Hepatocyte (in vitro differentiated cells): Measurements from ENCODE around the gene RAF1. TPM values are rescaled to one million over a fixed set of nuclear protein-coding genes. Genes with fewer than 3 reads are reported as not detected.
A peak's percentile ranks its signal among the peaks of the same experiment; 100 is the strongest.

Experiments used
- DNase-seq: peaks from one replicate; pipeline ENCODE4 v3.0.0-alpha.2; 2016; ENCODE audit warnings: low spot score
- H2AFZ ChIP-seq: fragments of 200-600 bp; sonication (generic); 2 replicates; pipeline ENCODE4 v1.6.0; 2016; ENCODE audit warnings: antibody characterized with exemption, mild to moderate bottlenecking
- H3K27ac ChIP-seq: fragments of 200-600 bp; sonication (generic); 2 replicates; pipeline ENCODE4 v1.5.1; 2016; ENCODE audit warnings: mild to moderate bottlenecking
- H3K27me3 ChIP-seq: fragments of 200-600 bp; sonication (generic); 2 replicates; pipeline ENCODE4 v1.6.1; 2016
- H3K36me3 ChIP-seq: fragments of 200-600 bp; sonication (generic); replicated peaks from 2 replicates; pipeline ENCODE4 v1.5.1; 2016; ENCODE audit warnings: low read depth; ENCODE audit not compliant: insufficient read depth
- H3K4me1 ChIP-seq: fragments of 200-600 bp; sonication (generic); 2 replicates; pipeline ENCODE4 v1.5.1; 2016; ENCODE audit warnings: mild to moderate bottlenecking, moderate library complexity; ENCODE audit not compliant: insufficient read depth
- H3K4me2 ChIP-seq: fragments of 200-600 bp; sonication (generic); 2 replicates; pipeline ENCODE4 v1.6.0; 2016
- H3K4me3 ChIP-seq: fragments of 200-600 bp; sonication (generic); 2 replicates; pipeline ENCODE4 v1.5.1; 2016; ENCODE audit warnings: mild to moderate bottlenecking
- H3K79me2 ChIP-seq: fragments of 200-600 bp; sonication (generic); 2 replicates; pipeline ENCODE4 v1.6.0; 2017; ENCODE audit warnings: mild to moderate bottlenecking
- H3K9me2 ChIP-seq: fragments of 200-600 bp; sonication (generic); replicated peaks from 2 replicates; pipeline ENCODE4 v1.6.0; 2017; ENCODE audit warnings: mild to moderate bottlenecking; ENCODE audit not compliant: insufficient read depth
- H3K9me3 ChIP-seq: fragments of 200-600 bp; sonication (generic); 2 replicates; pipeline ENCODE4 v1.5.1; 2016; ENCODE audit warnings: low read depth, mild to moderate bottlenecking
- H4K20me1 ChIP-seq: fragments of 200-600 bp; sonication (generic); 2 replicates; pipeline ENCODE4 v1.6.0; 2016; ENCODE audit warnings: mild to moderate bottlenecking; ENCODE audit not compliant: insufficient read depth, poor library complexity, severe bottlenecking
- EZH2 ChIP-seq: fragments of 200-600 bp; sonication (generic); IDR thresholded peaks from 2 replicates; pipeline ENCODE4 v1.6.1; 2016; ENCODE audit warnings: antibody characterized with exemption, mild to moderate bottlenecking, borderline replicate concordance
- EZH2phosphoT487 ChIP-seq: fragments of 200-600 bp; sonication (generic); IDR thresholded peaks from one replicate; pipeline ENCODE4 v1.6.1; 2018; ENCODE audit warnings: antibody characterized with exemption, mild to moderate bottlenecking, low read depth, moderate library complexity; ENCODE audit not compliant: unreplicated experiment, severe bottlenecking
- WGBS: methylation state at CpG from one replicate; pipeline ENCODE4 v1.1.6; 2016; ENCODE audit warnings: low lambda C conversion rate; ENCODE audit errors: missing lambda C conversion rate; 5-methylcytosine and 5-hydroxymethylcytosine counted together
- polyA plus RNA-seq: library from polyadenylated mRNA; unstranded; fragments of >200 nt; fragmentation: Nextera tagmentation; extraction: Ambion mirVana; gene quantifications from 2 replicates; pipeline ENCODE4 v1.2.1, GENCODE V29; 2016
- total RNA-seq: library from RNA; depleted of rRNA; stranded (reverse); fragments of >200 nt; gene quantifications from 2 replicates; pipeline ENCODE4 v1.2.3, GENCODE V29; 2014
- TF ChIP-seq, protein P1 (sequence below): fragments of 200-600 bp; sonication (generic); IDR thresholded peaks from 2 replicates; pipeline ENCODE4 v1.5.1; 2016; ENCODE audit warnings: antibody characterized with exemption, mild to moderate bottlenecking; ENCODE audit not compliant: poor library complexity

The RAF1 gene
- total and polyA plus RNA-seq, 2 experiments from 2014 or later = 79.8 to 118 TPM

DNA sequence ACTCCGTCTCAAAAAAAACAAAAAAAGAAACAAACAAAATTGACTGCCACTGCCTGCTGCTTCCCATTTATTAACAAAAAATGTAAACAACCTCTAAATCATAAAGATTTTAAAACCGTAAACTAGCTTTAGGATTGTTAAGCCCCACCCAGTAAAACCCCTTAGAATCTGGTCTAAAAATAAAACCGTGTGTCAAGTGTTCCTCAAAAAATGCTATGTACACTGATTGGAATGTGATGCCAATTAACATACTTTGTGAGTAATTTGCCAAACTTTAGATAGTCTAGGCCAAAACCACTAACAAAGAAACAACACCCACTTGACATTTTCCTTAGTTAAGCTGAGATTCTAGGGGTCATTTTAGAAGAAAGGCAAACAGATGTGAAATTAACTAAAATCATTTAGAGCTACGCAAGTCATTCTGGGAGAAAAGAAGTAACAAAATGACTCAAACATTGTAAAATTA lies 5.3 kb downstream of the RAF1 start:
- peaks cover 32% of the 10 kb centered on the region for H3K4me1 ChIP-seq
- H3K79me2 ChIP-seq = peaks cover 98% of the 10 kb centered on the region
- no peaks in the 10 kb centered on the region for H3K36me3 ChIP-seq
- H3K9me3 ChIP-seq = no peaks in the 10 kb centered on the region
- no peak overlapping the region for H2AFZ ChIP-seq
- WGBS = 48% methylated on average over 4 of the region's 4 CpGs
- no peak overlapping the region for H3K4me3 ChIP-seq
- peaks cover 81% of the 10 kb centered on the region for H4K20me1 ChIP-seq
- no peaks in the 10 kb centered on the region for H3K9me2 ChIP-seq
- H3K27me3 ChIP-seq = no peaks in the 10 kb centered on the region
- peak overlapping the region; percentile 94 for H3K4me2 ChIP-seq
- H3K27ac ChIP-seq = peak overlapping the region; percentile 80
- DNase-seq = no peak
- TF ChIP-seq EZH2phosphoT487 = no peak

DNA sequence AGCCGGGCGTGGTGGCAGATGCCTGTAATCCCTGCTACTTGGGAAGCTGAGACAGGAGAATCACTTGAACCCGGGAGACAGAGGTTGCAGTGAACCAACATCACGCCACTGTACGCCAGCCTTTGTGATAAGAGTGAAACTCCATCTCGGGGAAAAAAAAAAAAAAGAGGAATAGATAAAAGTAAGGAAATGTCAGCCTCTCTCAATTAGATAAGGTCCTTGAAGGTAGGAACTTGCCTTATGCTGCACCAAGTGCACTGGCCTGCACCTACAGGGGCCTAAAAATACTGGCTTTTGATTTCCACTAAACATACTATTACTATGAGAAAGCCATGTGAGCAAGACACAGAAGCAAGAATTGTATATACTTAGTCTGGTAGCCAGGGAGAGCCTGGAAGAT lies 7.1 kb downstream of the RAF1 start:
- Histone ChIP-seq H3K4me1 (peaks cover 30% of the 10 kb centered on the region), H2AFZ (no peak overlapping the region), H3K9me2 (no peaks in the 10 kb centered on the region), H3K4me3 (no peak overlapping the region), H3K4me2 (no peak overlapping the region), H3K36me3 (no peaks in the 10 kb centered on the region), H3K79me2 (peaks cover 100% of the 10 kb centered on the region), H3K9me3 (no peaks in the 10 kb centered on the region), H3K27me3 (no peaks in the 10 kb centered on the region), H4K20me1 (peaks cover 96% of the 10 kb centered on the region), H3K27ac (no peak overlapping the region)
- 83% methylated on average over 6 of the region's 6 CpGs for WGBS
- DNase-seq = no peak
- TF ChIP-seq EZH2 = no peak
- no peak for TF ChIP-seq EZH2phosphoT487
- TF ChIP-seq, protein P1, sequence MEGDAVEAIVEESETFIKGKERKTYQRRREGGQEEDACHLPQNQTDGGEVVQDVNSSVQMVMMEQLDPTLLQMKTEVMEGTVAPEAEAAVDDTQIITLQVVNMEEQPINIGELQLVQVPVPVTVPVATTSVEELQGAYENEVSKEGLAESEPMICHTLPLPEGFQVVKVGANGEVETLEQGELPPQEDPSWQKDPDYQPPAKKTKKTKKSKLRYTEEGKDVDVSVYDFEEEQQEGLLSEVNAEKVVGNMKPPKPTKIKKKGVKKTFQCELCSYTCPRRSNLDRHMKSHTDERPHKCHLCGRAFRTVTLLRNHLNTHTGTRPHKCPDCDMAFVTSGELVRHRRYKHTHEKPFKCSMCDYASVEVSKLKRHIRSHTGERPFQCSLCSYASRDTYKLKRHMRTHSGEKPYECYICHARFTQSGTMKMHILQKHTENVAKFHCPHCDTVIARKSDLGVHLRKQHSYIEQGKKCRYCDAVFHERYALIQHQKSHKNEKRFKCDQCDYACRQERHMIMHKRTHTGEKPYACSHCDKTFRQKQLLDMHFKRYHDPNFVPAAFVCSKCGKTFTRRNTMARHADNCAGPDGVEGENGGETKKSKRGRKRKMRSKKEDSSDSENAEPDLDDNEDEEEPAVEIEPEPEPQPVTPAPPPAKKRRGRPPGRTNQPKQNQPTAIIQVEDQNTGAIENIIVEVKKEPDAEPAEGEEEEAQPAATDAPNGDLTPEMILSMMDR = no peak

DNA sequence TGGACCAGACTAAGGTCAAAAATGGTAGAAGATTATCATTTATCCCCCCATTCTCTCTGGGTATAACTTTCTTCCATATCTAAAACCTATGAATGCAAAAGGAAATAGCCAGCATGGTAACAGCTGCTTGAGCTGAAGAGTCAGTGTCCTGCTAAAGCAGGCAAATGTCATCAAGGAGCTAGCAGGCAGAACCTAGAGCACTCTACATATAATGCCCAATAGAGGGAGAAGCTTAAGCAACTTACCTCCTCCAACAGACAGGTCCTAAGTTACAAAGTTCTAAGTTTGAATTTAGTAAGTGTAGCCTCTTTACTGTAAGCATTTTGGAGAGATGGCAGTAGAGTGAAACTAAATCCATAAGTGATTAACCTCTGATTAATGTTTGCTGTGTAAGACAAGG lies 7.7 kb downstream of the RAF1 start:
- H3K36me3 ChIP-seq = no peaks in the 10 kb centered on the region
- H3K79me2 ChIP-seq = peaks cover 100% of the 10 kb centered on the region
- no peak for DNase-seq
- H3K9me3 ChIP-seq = no peaks in the 10 kb centered on the region
- H2AFZ ChIP-seq = no peak overlapping the region
- H3K27me3 ChIP-seq = no peaks in the 10 kb centered on the region
- H3K4me3 ChIP-seq = no peak overlapping the region
- TF ChIP-seq EZH2 = no peak
- TF ChIP-seq, protein P1 = no peak
- no peak for TF ChIP-seq EZH2phosphoT487
- no peak overlapping the region for H3K4me2 ChIP-seq
- peaks cover 95% of the 10 kb centered on the region for H4K20me1 ChIP-seq
- H3K4me1 ChIP-seq = peaks cover 24% of the 10 kb centered on the region
- no peaks in the 10 kb centered on the region for H3K9me2 ChIP-seq
- no peak overlapping the region for H3K27ac ChIP-seq

DNA sequence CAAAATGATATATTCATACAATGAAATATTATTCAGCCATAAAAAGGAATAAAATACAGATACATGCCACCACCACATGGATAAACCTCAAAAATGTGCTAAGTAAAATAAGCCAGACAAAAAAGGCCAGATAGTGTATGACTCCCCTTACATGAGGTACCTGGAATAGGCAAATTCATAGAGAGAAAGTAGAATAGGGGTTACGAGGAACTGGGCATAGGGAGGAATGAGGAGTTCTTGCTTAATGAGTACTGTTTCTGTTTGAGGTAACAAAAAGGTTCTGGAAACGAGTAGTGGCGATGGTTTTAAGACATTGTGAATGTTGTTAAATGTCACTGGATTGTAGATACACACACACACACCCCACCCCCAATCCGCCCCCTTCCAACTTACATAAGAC lies 8.2 kb downstream of the RAF1 start:
- DNase-seq = no peak
- H3K27me3 ChIP-seq = no peaks in the 10 kb centered on the region
- no peaks in the 10 kb centered on the region for H3K9me3 ChIP-seq
- no peak overlapping the region for H3K4me3 ChIP-seq
- H2AFZ ChIP-seq = no peak overlapping the region
- peaks cover 23% of the 10 kb centered on the region for H3K4me1 ChIP-seq
- 97% methylated on average over 4 of the region's 4 CpGs for WGBS
- peaks cover 97% of the 10 kb centered on the region for H4K20me1 ChIP-seq
- TF ChIP-seq EZH2 (no peak), EZH2phosphoT487 (no peak)
- TF ChIP-seq, protein P1 = no peak
- no peaks in the 10 kb centered on the region for H3K36me3 ChIP-seq
- H3K27ac ChIP-seq = no peak overlapping the region
- H3K79me2 ChIP-seq = peaks cover 100% of the 10 kb centered on the region
- H3K4me2 ChIP-seq = no peak overlapping the region
- no peaks in the 10 kb centered on the region for H3K9me2 ChIP-seq
